ENCODE data around the gene SCNN1B.
"Not testable (repeated sequence)": the region's sequence is repeated elsewhere in the genome, so short reads cannot be mapped to it uniquely, and the experiment has no call there.

SCNN1B gene, protein sequence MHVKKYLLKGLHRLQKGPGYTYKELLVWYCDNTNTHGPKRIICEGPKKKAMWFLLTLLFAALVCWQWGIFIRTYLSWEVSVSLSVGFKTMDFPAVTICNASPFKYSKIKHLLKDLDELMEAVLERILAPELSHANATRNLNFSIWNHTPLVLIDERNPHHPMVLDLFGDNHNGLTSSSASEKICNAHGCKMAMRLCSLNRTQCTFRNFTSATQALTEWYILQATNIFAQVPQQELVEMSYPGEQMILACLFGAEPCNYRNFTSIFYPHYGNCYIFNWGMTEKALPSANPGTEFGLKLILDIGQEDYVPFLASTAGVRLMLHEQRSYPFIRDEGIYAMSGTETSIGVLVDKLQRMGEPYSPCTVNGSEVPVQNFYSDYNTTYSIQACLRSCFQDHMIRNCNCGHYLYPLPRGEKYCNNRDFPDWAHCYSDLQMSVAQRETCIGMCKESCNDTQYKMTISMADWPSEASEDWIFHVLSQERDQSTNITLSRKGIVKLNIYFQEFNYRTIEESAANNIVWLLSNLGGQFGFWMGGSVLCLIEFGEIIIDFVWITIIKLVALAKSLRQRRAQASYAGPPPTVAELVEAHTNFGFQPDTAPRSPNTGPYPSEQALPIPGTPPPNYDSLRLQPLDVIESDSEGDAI

DNA sequence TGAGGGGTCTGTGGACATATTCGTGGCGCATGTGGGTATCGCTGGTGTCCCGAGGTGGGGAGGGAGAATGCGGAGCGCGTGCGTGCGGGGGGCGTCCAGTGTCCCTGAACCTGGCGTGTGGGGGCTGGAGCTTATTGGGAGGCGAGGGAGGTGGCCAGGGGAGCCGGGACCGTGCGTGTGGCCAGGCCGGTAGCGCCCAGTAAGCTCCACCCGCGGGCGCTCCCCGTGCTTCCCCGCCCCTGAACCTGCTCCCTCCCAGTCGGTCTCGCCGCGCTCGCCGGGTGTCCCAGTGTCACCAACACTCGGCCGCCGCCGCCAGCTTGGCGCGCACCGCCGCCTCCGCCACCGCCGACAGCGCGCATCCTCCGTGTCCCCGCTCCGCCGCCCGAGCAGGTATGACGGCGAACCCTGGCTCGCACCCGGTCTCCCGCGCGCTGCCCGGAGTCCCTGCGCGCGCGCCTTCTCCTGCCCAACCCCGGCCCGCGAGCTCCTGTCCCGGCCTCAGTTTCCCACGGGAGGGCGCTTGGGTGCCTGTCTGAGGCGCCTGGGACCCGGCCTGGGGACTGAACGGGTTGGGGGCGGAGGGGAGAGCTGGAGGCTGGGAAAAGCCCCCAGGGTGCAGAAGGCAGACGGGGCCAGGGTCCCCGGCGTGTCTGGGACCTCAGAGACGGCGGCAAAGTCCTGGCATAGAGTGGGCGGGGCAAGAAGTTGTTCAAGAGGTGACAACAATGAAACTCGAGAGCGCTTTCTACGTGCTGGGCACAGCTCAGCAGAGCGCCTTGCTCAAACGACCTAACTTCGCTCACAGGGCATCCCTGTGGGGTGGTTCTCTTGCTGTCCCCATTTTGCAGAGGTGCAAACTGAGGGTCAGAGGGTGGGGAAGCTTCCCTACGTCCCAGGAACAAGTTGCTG, at the start of gene SCNN1B:
Gene SCNN1B, plus strand, starts transcription at position 258 of the 912 bp plus-strand sequence. CDS start 46,298 bp downstream, outside the sequence.
- Histone ChIP-seq H3K9ac (ENCODE audit: low read length in 2 of 2) (no peak within 1 kb of the TSS), H3K27ac (ENCODE audit: low read length) (no peak within 1 kb of the TSS)

GRCh38 chr16:23252310-23252709, 49.8 kb upstream of the SCNN1B start:
- H3K27ac ChIP-seq (ENCODE audit: low read length): no peak overlapping the region
- H3K9me3 ChIP-seq (ENCODE audit: control insufficient read depth in 2 of 2, low read length in 2 of 2): no peaks in the 10 kb centered on the region
- no peaks in the 10 kb centered on the region for H3K4me1 ChIP-seq (ENCODE audit: control insufficient read depth, insufficient read depth, low read length)
- no peak overlapping the region for H3K4me3 ChIP-seq (ENCODE audit: low read length in 2 of 2)
- no peak overlapping the region for H3K9ac ChIP-seq (ENCODE audit: low read length in 2 of 2)
- H3K27me3 ChIP-seq (ENCODE audit: control insufficient read depth in 1 of 2, insufficient read depth in 2 of 2, low read length in 2 of 2): no peaks in the 10 kb centered on the region
- no peaks in the 10 kb centered on the region for H3K36me3 ChIP-seq (ENCODE audit: control insufficient read depth in 2 of 2, insufficient read depth in 2 of 2, low read length in 2 of 2)

More for the DNA sequence above, at the start of gene SCNN1B:
- H3K27me3 ChIP-seq (ENCODE audit: control insufficient read depth in 1 of 2, insufficient read depth in 2 of 2, low read length in 2 of 2): peaks cover 13 to 20% of the 10 kb centered on the region in 2 donors
- H3K9me3 ChIP-seq (ENCODE audit: control insufficient read depth in 2 of 2, low read length in 2 of 2): no peaks in the 10 kb centered on the region
- peak within 1 kb of the TSS in 1 of 2 donors; percentile 15 for H3K4me3 ChIP-seq (ENCODE audit: low read length in 2 of 2)
- no peaks in the 10 kb centered on the region for H3K4me1 ChIP-seq (ENCODE audit: control insufficient read depth, insufficient read depth, low read length)
- H3K36me3 ChIP-seq (ENCODE audit: control insufficient read depth in 2 of 2, insufficient read depth in 2 of 2, low read length in 2 of 2): no peaks in the 10 kb centered on the region

DNA sequence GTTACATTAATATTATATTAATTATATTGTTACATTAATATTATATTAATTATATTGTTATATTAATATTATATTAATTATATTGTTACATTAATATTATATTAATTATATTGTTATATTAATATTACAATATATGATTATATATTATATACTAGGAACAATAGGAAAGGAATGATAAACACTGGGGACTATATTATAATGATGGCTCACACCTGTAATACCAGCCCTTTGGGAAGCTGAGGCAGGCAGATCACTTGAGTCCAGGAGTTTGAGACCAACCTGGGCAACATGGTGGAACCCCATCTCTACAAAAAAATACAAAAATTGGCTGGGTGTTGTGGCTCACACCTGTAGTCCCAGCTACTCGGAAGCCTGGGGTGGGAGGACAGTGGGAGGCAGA, 48.5 kb upstream of the SCNN1B start:
- not testable (repeated sequence) for H3K9me3 ChIP-seq (ENCODE audit: control insufficient read depth in 2 of 2, low read length in 2 of 2); H3K36me3 ChIP-seq (ENCODE audit: control insufficient read depth in 2 of 2, insufficient read depth in 2 of 2, low read length in 2 of 2); H3K27ac ChIP-seq (ENCODE audit: low read length); H3K4me1 ChIP-seq (ENCODE audit: control insufficient read depth, insufficient read depth, low read length); H3K27me3 ChIP-seq (ENCODE audit: control insufficient read depth in 1 of 2, insufficient read depth in 2 of 2, low read length in 2 of 2); H3K9ac ChIP-seq (ENCODE audit: low read length in 2 of 2); H3K4me3 ChIP-seq (ENCODE audit: low read length in 2 of 2)

DNA sequence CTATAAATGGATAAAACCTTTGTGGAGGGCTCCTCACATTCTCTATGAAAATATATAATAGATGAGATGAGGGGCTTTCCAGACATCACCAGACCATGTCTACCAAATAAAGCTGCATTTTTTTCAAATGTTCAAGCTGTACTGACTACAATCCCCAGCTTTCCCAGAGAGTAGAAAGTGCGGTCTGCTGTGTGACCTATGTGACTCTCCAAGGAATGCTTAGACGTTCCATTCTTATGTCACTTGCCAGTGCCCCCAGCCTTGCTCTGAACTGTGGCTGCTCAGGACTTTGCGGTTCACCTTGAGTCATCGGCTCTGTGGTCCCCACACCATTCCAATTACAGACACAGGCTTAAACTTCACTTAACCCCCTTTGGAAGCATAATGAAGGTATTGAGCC, 47.8 kb upstream of the SCNN1B start:
- no peaks in the 10 kb centered on the region for H3K9me3 ChIP-seq (ENCODE audit: control insufficient read depth in 2 of 2, low read length in 2 of 2)
- no peaks in the 10 kb centered on the region for H3K4me1 ChIP-seq (ENCODE audit: control insufficient read depth, insufficient read depth, low read length)
- H3K9ac ChIP-seq (ENCODE audit: low read length in 2 of 2): no peak overlapping the region
- no peaks in the 10 kb centered on the region for H3K27me3 ChIP-seq (ENCODE audit: control insufficient read depth in 1 of 2, insufficient read depth in 2 of 2, low read length in 2 of 2)
- no peak overlapping the region for H3K27ac ChIP-seq (ENCODE audit: low read length)
- no peak overlapping the region for H3K4me3 ChIP-seq (ENCODE audit: low read length in 2 of 2)
- no peaks in the 10 kb centered on the region for H3K36me3 ChIP-seq (ENCODE audit: control insufficient read depth in 2 of 2, insufficient read depth in 2 of 2, low read length in 2 of 2)

- no peak overlapping the region for H3K4me3 ChIP-seq (ENCODE audit: low read length in 2 of 2)
- H3K27me3 ChIP-seq (ENCODE audit: control insufficient read depth in 1 of 2, insufficient read depth in 2 of 2, low read length in 2 of 2): no peaks in the 10 kb centered on the region
- H3K4me1 ChIP-seq (ENCODE audit: control insufficient read depth, insufficient read depth, low read length): no peaks in the 10 kb centered on the region
- no peak overlapping the region for H3K9ac ChIP-seq (ENCODE audit: low read length in 2 of 2)
- no peak overlapping the region for H3K27ac ChIP-seq (ENCODE audit: low read length)
- no peaks in the 10 kb centered on the region for H3K36me3 ChIP-seq (ENCODE audit: control insufficient read depth in 2 of 2, insufficient read depth in 2 of 2, low read length in 2 of 2)
- H3K9me3 ChIP-seq (ENCODE audit: control insufficient read depth in 2 of 2, low read length in 2 of 2): no peaks in the 10 kb centered on the region
Observed at GRCh38 chr16:23255000-23255399, 47.1 kb upstream of the SCNN1B start.

DNA sequence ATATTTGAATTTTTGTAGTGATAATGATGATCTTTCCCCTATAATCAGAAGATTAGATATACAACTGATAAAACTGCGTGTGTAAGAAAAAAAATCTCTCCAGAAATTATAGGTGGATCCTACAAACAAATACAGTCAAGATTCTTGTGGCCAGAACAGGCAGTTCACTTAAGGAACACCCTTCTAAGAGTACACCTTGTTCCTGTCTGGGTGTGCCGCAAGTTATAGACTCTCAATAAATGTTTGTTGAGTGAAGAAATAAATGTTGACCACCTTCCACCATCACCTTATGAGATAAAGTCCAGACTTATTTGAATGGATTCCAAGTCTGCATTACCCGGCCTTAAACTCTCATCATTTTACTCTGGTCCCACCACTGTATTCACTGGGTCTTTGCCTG, 45.7 kb upstream of the SCNN1B start:
- no peaks in the 10 kb centered on the region for H3K9me3 ChIP-seq (ENCODE audit: control insufficient read depth in 2 of 2, low read length in 2 of 2)
- H3K27me3 ChIP-seq (ENCODE audit: control insufficient read depth in 1 of 2, insufficient read depth in 2 of 2, low read length in 2 of 2): no peaks in the 10 kb centered on the region
- no peak overlapping the region for H3K9ac ChIP-seq (ENCODE audit: low read length in 2 of 2)
- no peaks in the 10 kb centered on the region for H3K4me1 ChIP-seq (ENCODE audit: control insufficient read depth, insufficient read depth, low read length)
- H3K36me3 ChIP-seq (ENCODE audit: control insufficient read depth in 2 of 2, insufficient read depth in 2 of 2, low read length in 2 of 2): no peaks in the 10 kb centered on the region
- H3K27ac ChIP-seq (ENCODE audit: low read length): no peak overlapping the region
- H3K4me3 ChIP-seq (ENCODE audit: low read length in 2 of 2): no peak overlapping the region

DNA sequence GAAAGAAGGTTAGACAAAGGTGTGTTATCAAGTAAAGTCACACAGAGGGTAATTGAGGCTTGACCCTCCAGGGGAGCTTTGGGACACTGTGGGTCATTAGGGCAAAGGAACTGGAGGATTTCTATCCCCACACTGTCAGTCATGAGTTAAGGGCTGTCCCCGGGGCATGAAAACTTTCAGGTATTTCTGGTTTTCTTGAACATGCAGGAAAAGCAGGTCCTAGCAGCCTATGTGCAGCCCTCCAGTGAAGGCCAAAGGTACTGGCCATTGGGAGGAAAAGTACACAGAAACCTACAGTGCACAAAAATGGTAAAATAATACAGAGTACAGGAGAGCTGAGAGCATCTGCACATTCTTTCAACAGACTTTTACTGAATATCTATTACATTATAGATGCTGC, 44.4 kb upstream of the SCNN1B start:
- Histone ChIP-seq H3K4me3 (ENCODE audit: low read length in 2 of 2) (no peak overlapping the region), H3K9me3 (ENCODE audit: control insufficient read depth in 2 of 2, low read length in 2 of 2) (no peaks in the 10 kb centered on the region), H3K36me3 (ENCODE audit: control insufficient read depth in 2 of 2, insufficient read depth in 2 of 2, low read length in 2 of 2) (no peaks in the 10 kb centered on the region), H3K27me3 (ENCODE audit: control insufficient read depth in 1 of 2, insufficient read depth in 2 of 2, low read length in 2 of 2) (no peaks in the 10 kb centered on the region), H3K9ac (ENCODE audit: low read length in 2 of 2) (no peak overlapping the region), H3K4me1 (ENCODE audit: control insufficient read depth, insufficient read depth, low read length) (no peaks in the 10 kb centered on the region), H3K27ac (ENCODE audit: low read length) (no peak overlapping the region)

- Histone ChIP-seq H3K4me3 (ENCODE audit: low read length in 2 of 2) (no peak overlapping the region), H3K36me3 (ENCODE audit: control insufficient read depth in 2 of 2, insufficient read depth in 2 of 2, low read length in 2 of 2) (no peaks in the 10 kb centered on the region), H3K27ac (ENCODE audit: low read length) (no peak overlapping the region), H3K9ac (ENCODE audit: low read length in 2 of 2) (no peak overlapping the region), H3K27me3 (ENCODE audit: control insufficient read depth in 1 of 2, insufficient read depth in 2 of 2, low read length in 2 of 2) (no peaks in the 10 kb centered on the region), H3K4me1 (ENCODE audit: control insufficient read depth, insufficient read depth, low read length) (no peaks in the 10 kb centered on the region), H3K9me3 (ENCODE audit: control insufficient read depth in 2 of 2, low read length in 2 of 2) (no peaks in the 10 kb centered on the region)
Observed at GRCh38 chr16:23258919-23259237, 43.2 kb upstream of the SCNN1B start.

- no peaks in the 10 kb centered on the region for H3K36me3 ChIP-seq (ENCODE audit: control insufficient read depth in 2 of 2, insufficient read depth in 2 of 2, low read length in 2 of 2)
Observed at GRCh38 chr16:23267647-23268046, 34.5 kb upstream of the SCNN1B start.

DNA sequence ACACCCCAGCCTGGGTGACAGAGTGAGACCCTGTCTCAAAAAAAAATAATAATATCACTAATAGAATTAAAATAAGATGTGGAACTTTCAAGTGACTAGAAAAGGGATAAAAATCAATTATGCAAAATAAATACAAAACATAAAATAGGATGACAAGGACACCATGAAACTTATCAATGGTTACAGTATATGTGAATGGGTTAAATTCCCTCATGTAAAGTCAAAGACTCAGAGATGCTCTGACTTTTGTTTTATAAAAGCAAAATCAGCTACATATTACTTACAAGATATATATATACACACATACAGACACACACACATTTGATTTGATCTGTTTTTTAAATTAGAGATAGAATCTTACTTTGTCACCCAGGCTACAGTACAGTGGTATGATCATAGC, 33.5 kb upstream of the SCNN1B start:
- no peak overlapping the region for H3K9ac ChIP-seq (ENCODE audit: low read length in 2 of 2)
- no peak overlapping the region for H3K27ac ChIP-seq (ENCODE audit: low read length)
- H3K36me3 ChIP-seq (ENCODE audit: control insufficient read depth in 2 of 2, insufficient read depth in 2 of 2, low read length in 2 of 2): no peaks in the 10 kb centered on the region
- no peaks in the 10 kb centered on the region for H3K27me3 ChIP-seq (ENCODE audit: control insufficient read depth in 1 of 2, insufficient read depth in 2 of 2, low read length in 2 of 2)
- peaks cover 4 to 7% of the 10 kb centered on the region in 2 donors for H3K9me3 ChIP-seq (ENCODE audit: control insufficient read depth in 2 of 2, low read length in 2 of 2)
- no peaks in the 10 kb centered on the region for H3K4me1 ChIP-seq (ENCODE audit: control insufficient read depth, insufficient read depth, low read length)
- no peak overlapping the region for H3K4me3 ChIP-seq (ENCODE audit: low read length in 2 of 2)

More at GRCh38 chr16:23267647-23268046, 34.5 kb upstream of the SCNN1B start:
- Histone ChIP-seq H3K4me1 (ENCODE audit: control insufficient read depth, insufficient read depth, low read length) (no peaks in the 10 kb centered on the region), H3K4me3 (ENCODE audit: low read length in 2 of 2) (no peak overlapping the region), H3K9ac (ENCODE audit: low read length in 2 of 2) (no peak overlapping the region), H3K9me3 (ENCODE audit: control insufficient read depth in 2 of 2, low read length in 2 of 2) (peaks cover 4 to 7% of the 10 kb centered on the region in 2 donors), H3K27me3 (ENCODE audit: control insufficient read depth in 1 of 2, insufficient read depth in 2 of 2, low read length in 2 of 2) (no peaks in the 10 kb centered on the region), H3K27ac (ENCODE audit: low read length) (no peak overlapping the region)

Data from stomach smooth muscle (tissue), 2 donors.